Measurements from ENCODE around the gene CASKIN1. TPM values are rescaled to one million over a fixed set of nuclear protein-coding genes. Genes with fewer than 3 reads are reported as not detected.

CASKIN1 gene
- total RNA-seq, 1 experiment from 2014 or later: 2.6 TPM

DNA sequence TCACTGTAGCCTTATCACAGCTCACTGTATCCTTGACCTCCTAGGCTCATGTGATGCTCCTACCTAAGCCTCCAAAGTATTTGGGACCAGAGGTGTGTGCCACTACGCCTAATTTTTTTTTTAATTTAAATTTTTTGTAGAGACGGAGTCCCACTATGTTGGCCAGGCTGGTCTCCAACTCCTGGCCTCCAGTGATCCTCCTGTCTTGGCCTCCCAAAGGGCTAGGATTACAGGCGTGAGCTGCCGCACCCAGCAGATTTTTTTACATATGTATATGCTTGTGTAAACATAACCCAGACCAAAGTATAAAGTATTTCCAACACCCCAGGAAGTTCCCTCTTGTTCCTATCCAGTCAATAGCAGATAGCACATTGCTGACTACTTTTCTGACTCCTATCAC is 19.9 kb upstream of the CASKIN1 start:
- Mint-ChIP-seq H3K4me1 (ENCODE audit: low read depth, unreplicated experiment) (peaks cover 22% of the 10 kb centered on the region), H3K4me3 (ENCODE audit: low read depth, unreplicated experiment) (peak overlapping the region; percentile 78), H3K9me3 (ENCODE audit: low read depth, unreplicated experiment) (no peaks in the 10 kb centered on the region), H3K27me3 (ENCODE audit: unreplicated experiment) (no peaks in the 10 kb centered on the region), H3K36me3 (ENCODE audit: insufficient read depth, unreplicated experiment) (peaks cover 56% of the 10 kb centered on the region), H3K27ac (ENCODE audit: unreplicated experiment) (no peak overlapping the region)
- intact Hi-C loops (cut with micrococcal nuclease; ENCODE audit: unreplicated experiment): no loop called here
- DNase-seq: no peak
- TF ChIP-seq, protein P1, sequence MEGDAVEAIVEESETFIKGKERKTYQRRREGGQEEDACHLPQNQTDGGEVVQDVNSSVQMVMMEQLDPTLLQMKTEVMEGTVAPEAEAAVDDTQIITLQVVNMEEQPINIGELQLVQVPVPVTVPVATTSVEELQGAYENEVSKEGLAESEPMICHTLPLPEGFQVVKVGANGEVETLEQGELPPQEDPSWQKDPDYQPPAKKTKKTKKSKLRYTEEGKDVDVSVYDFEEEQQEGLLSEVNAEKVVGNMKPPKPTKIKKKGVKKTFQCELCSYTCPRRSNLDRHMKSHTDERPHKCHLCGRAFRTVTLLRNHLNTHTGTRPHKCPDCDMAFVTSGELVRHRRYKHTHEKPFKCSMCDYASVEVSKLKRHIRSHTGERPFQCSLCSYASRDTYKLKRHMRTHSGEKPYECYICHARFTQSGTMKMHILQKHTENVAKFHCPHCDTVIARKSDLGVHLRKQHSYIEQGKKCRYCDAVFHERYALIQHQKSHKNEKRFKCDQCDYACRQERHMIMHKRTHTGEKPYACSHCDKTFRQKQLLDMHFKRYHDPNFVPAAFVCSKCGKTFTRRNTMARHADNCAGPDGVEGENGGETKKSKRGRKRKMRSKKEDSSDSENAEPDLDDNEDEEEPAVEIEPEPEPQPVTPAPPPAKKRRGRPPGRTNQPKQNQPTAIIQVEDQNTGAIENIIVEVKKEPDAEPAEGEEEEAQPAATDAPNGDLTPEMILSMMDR (IDR thresholded peaks at IDR 0.05; ENCODE audit: unreplicated experiment): no peak
- BruUV-seq (replicated peaks): no TSS peak
- CTCF ChIA-PET: no interaction called here

DNA sequence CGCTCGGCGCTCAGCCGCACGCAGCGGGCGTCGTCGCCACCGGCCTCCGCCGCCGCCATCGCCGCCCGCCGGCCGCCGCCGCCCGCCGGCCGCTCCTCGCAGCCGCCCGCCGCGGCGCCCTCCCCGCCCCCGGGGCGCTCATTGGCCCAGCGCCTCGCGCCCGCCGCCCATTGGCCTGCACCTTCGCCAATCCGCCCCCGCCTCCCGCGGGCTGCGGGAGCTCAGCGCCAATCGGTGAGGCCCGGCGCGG is 18.2 kb upstream of the CASKIN1 start, which contains the start of gene PGP:
PGP (minus strand) TSS at position 122 of the 250 bp plus-strand sequence; CDS start at position 59, 63 bp downstream.
- CTCF ChIA-PET: interaction anchor here (0.6 to 2.3 kb wide), 4 partner anchors 20 to 199 kb away, joined by 3 to 15 read pairs (median 4); partner anchors contain the start of gene ECI1
- intact Hi-C loops (cut with micrococcal nuclease; ENCODE audit: unreplicated experiment): no loop called here
- TF ChIP-seq, protein P1 (IDR thresholded peaks at IDR 0.05; ENCODE audit: unreplicated experiment): no peak

DNA sequence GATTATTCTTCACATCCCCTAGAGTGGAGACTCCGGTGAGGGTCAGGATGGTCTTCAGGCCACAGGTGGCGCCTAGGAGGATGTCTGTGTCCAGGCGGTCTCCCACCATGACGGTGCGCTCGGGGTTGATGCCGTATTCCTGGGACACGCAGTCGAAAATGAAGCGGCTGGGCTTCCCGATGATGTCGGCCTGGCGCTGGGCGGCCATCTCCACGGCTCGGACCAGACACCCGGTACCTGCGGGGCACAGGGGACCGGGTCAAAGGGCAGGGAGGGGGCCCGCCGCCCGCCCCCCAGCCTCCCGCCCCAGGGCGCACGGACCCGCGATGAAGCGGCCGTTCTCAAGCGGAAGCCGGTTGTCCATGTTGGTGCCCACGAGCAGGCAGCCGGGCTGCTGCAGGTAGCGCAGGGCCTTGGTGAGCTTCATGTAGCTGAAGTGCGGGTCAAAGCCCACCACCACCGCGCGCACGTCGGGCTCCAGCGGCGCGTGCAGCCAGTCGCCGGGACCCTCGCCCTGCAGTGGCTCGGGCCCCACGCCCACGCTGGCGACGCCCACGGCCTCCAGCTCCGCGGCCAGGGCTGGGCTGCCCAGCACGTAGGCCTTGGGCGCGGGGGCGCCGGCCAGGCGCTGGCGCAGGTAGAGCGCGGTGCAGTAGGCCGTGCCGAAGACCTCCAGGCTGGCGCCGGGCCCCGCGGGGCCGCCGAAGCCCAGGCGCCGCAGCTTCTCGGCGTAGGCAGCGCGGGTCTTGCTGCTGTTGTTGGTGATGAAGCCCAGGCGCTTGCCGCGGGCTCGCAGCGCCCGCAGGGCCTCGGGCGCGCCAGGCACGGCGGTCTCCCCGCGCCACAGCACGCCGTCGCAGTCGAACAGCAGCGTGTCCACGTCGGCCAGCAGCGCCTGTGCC is 17.7 kb upstream of the CASKIN1 start:
- DNase-seq: no peak
- TF ChIP-seq, protein P1 (IDR thresholded peaks at IDR 0.05; ENCODE audit: unreplicated experiment): no peak
- Mint-ChIP-seq H3K4me3 (ENCODE audit: low read depth, unreplicated experiment) (peak overlapping the region; percentile 78), H3K27ac (ENCODE audit: unreplicated experiment) (peak overlapping the region; percentile 72), H3K9me3 (ENCODE audit: low read depth, unreplicated experiment) (no peaks in the 10 kb centered on the region), H3K27me3 (ENCODE audit: unreplicated experiment) (no peaks in the 10 kb centered on the region), H3K4me1 (ENCODE audit: low read depth, unreplicated experiment) (peaks cover 22% of the 10 kb centered on the region), H3K36me3 (ENCODE audit: insufficient read depth, unreplicated experiment) (peaks cover 68% of the 10 kb centered on the region)
- BruUV-seq (replicated peaks): no TSS peak
- intact Hi-C loops (cut with micrococcal nuclease; ENCODE audit: unreplicated experiment): no loop called here
- CTCF ChIA-PET: interaction anchor here (0.6 to 2.3 kb wide), 4 partner anchors 19 to 200 kb away, joined by 3 to 15 read pairs (median 4); partner anchors contain the start of gene ECI1

More for the DNA sequence above, 18.2 kb upstream of the CASKIN1 start, which contains the start of gene PGP:
- no peak for DNase-seq
- Mint-ChIP-seq H3K27me3 (ENCODE audit: unreplicated experiment) (no peaks in the 10 kb centered on the region), H3K4me3 (ENCODE audit: low read depth, unreplicated experiment) (peak within 1 kb of the TSS; percentile 78), H3K9me3 (ENCODE audit: low read depth, unreplicated experiment) (no peaks in the 10 kb centered on the region), H3K4me1 (ENCODE audit: low read depth, unreplicated experiment) (peaks cover 22% of the 10 kb centered on the region), H3K36me3 (ENCODE audit: insufficient read depth, unreplicated experiment) (peaks cover 63% of the 10 kb centered on the region), H3K27ac (ENCODE audit: unreplicated experiment) (peak within 1 kb of the TSS; percentile 87)
- BruUV-seq (replicated peaks): no TSS peak

DNA sequence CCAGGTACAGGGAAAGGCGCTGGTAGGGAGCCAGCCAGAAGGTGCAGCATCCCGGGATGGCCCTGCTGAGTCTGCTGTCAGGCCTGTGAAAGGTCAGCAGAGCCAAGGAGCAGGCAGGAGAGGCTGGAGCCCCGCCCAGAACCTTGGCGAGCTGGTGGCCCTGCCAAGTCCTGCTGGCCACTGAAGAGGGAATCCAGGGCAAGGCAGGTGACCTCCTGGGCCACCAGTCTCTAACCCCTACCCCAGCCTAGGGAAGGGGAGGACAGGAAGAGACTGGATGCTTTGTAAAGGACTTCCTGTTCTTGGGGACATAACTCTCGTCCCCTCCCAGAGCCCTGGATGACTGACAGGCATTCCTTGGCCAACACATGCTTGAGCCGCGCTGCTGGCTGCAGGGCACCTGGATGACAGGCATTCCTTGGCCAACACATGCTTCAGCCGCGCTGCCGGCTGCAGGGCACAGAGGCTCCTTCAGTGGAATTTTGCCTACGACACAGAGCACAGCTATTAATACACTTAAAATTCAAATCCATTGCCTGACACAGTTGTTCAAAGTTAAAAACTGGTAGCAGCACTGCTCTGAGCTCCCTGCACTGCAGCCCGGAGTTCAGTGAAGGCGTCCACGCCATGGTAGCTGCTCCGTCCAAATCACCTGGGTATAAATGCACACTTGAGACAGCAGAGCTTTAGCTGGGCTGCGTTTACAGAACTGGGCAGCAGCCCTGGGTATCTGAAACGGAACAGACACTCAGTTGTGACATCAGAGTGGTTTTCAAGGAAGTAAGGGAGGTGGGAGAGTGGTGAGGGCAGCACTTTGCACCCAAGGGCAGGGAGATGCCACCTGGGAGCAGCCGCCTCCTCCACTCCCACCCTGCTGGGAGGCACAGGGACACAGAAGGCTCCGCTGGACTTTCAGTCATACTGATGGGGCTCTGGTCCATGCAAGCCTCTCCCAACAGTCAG is 16.2 kb upstream of the CASKIN1 start:
- Mint-ChIP-seq H3K9me3 (ENCODE audit: low read depth, unreplicated experiment) (no peaks in the 10 kb centered on the region), H3K4me3 (ENCODE audit: low read depth, unreplicated experiment) (peak overlapping the region; percentile 78), H3K27me3 (ENCODE audit: unreplicated experiment) (no peaks in the 10 kb centered on the region), H3K36me3 (ENCODE audit: insufficient read depth, unreplicated experiment) (peaks cover 79% of the 10 kb centered on the region), H3K4me1 (ENCODE audit: low read depth, unreplicated experiment) (peaks cover 27% of the 10 kb centered on the region), H3K27ac (ENCODE audit: unreplicated experiment) (peak overlapping the region; percentile 72)
- intact Hi-C loops (cut with micrococcal nuclease; ENCODE audit: unreplicated experiment): no loop called here
- BruUV-seq (replicated peaks): TSS peak; percentile 70
- DNase-seq: peak; percentile 53
- CTCF ChIA-PET: interaction anchor here (1.0 kb wide), 1 partner anchor 18 kb away, joined by 3 read pairs; no protein-coding TSS in a partner anchor
- TF ChIP-seq, protein P1 (IDR thresholded peaks at IDR 0.05; ENCODE audit: unreplicated experiment): no peak
